ENCODE data around the gene KCNAB1. TPM values are rescaled to one million over a fixed set of nuclear protein-coding genes. Genes with fewer than 3 reads are reported as not detected.

Gene KCNAB1
- total and polyA plus RNA-seq, 2 donors (not counting 1 experiment from before 2014, with no cell fraction given), result 0.03 to 0.33 TPM

DNA sequence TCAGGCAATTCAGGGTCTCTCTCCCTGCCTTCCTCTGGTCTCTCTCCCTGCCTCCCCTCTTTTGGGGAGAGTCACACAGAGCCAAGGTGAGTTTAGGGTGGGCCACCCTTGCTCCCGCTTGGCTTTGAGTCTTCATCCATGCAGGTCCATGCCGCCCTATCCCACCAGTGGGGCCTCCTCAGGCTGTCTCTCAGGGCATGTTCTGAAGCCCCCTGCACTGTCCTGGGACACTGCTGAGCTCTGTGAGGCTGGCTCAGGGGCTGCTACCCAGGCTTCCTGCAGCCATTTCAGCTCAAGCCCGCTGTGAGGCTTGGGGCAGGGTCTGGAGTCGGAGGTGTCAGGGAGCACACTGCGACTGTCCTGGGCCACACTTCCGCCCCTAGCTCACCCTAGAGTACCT lies 231.4 kb downstream of the KCNAB1 start:
- no peaks in the 10 kb centered on the region for H3K27me3 ChIP-seq (ENCODE audit: control insufficient read depth, insufficient read depth, low read length)
- H2AFZ ChIP-seq (ENCODE audit: low read length), result no peak overlapping the region
- H3K9me3 ChIP-seq (ENCODE audit: control insufficient read depth, insufficient read depth, low read depth, low read length), result no peaks in the 10 kb centered on the region
- no peaks in the 10 kb centered on the region for H3K4me1 ChIP-seq (ENCODE audit: control insufficient read depth, extremely low read depth, insufficient read depth, low read length)
- H3K79me2 ChIP-seq (ENCODE audit: control insufficient read depth, insufficient read depth, low read length), result no peaks in the 10 kb centered on the region
- no peak overlapping the region for H3K27ac ChIP-seq (ENCODE audit: insufficient read depth, low read length)
- H3K36me3 ChIP-seq (ENCODE audit: control insufficient read depth, insufficient read depth, low read length), result no peaks in the 10 kb centered on the region
- no peak overlapping the region for H3K9ac ChIP-seq (ENCODE audit: insufficient read depth, low read length)
- H3K4me3 ChIP-seq (replicated peaks in 1 of 4; ENCODE audit: control extremely low read depth in 1 of 4, insufficient read depth in 1 of 4, low read depth in 3 of 4, low read length in 4 of 4), result no peak overlapping the region
- H4K20me1 ChIP-seq (ENCODE audit: control insufficient read depth, extremely low read depth, insufficient read depth, low read length), result no peaks in the 10 kb centered on the region
- DNase-seq (ENCODE audit: low read depth in 2 of 2), result no peak
- H3K4me2 ChIP-seq (ENCODE audit: extremely low read depth, insufficient read depth, low read length), result no peak overlapping the region
- TF ChIP-seq EZH2 (IDR thresholded peaks at IDR 0.05; ENCODE audit: low read length, missing control alignments), result no peak
- no peak for TF ChIP-seq CTCF (conservative IDR thresholded peaks at IDR 0.05 in 1 of 2, IDR thresholded peaks at IDR 0.05 in 1 of 2; ENCODE audit: low read depth in 1 of 2, low read length in 2 of 2)

- Histone ChIP-seq H3K4me2 (ENCODE audit: extremely low read depth, insufficient read depth, low read length) (no peak overlapping the region), H3K36me3 (ENCODE audit: control insufficient read depth, insufficient read depth, low read length) (no peaks in the 10 kb centered on the region), H3K4me3 (replicated peaks in 1 of 4; ENCODE audit: control extremely low read depth in 1 of 4, insufficient read depth in 1 of 4, low read depth in 3 of 4, low read length in 4 of 4) (no peak overlapping the region), H3K9ac (ENCODE audit: insufficient read depth, low read length) (no peak overlapping the region), H3K79me2 (ENCODE audit: control insufficient read depth, insufficient read depth, low read length) (no peaks in the 10 kb centered on the region), H3K27me3 (ENCODE audit: control insufficient read depth, insufficient read depth, low read length) (no peaks in the 10 kb centered on the region), H4K20me1 (ENCODE audit: control insufficient read depth, extremely low read depth, insufficient read depth, low read length) (no peaks in the 10 kb centered on the region), H2AFZ (ENCODE audit: low read length) (no peak overlapping the region), H3K9me3 (ENCODE audit: control insufficient read depth, insufficient read depth, low read depth, low read length) (no peaks in the 10 kb centered on the region), H3K4me1 (ENCODE audit: control insufficient read depth, extremely low read depth, insufficient read depth, low read length) (no peaks in the 10 kb centered on the region), H3K27ac (ENCODE audit: insufficient read depth, low read length) (no peak overlapping the region)
- no peak for DNase-seq (ENCODE audit: low read depth in 2 of 2)
- TF ChIP-seq CTCF (conservative IDR thresholded peaks at IDR 0.05 in 1 of 2, IDR thresholded peaks at IDR 0.05 in 1 of 2; ENCODE audit: low read depth in 1 of 2, low read length in 2 of 2) (no peak), EZH2 (IDR thresholded peaks at IDR 0.05; ENCODE audit: low read length, missing control alignments) (no peak)
These were observed 232.3 kb downstream of the KCNAB1 start for GRCh38 chr3:156352728-156353127.

DNA sequence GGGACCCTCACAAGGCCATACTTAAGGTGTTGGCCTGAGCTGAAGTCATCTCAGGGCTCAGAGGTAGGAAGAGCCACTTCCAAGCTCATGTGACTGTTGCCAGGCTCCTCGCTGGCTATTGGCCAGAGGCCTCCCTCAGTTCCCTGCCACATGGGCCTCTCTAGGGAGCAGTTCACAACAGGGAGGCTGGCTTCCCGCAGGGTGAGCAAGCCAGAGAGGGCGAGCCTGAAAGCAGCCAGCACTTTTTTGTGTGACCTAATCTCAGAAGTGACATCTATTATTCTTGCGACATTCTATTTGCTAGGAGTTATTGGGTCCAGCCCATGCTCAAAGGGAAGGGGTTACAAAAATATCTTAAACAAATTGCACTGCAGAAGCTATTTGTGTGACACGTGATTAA lies 233.2 kb downstream of the KCNAB1 start:
- no peak for DNase-seq (ENCODE audit: low read depth in 2 of 2)
- TF ChIP-seq CTCF (conservative IDR thresholded peaks at IDR 0.05 in 1 of 2, IDR thresholded peaks at IDR 0.05 in 1 of 2; ENCODE audit: low read depth in 1 of 2, low read length in 2 of 2) (no peak), EZH2 (IDR thresholded peaks at IDR 0.05; ENCODE audit: low read length, missing control alignments) (no peak)

More for the DNA sequence above, 233.2 kb downstream of the KCNAB1 start:
- H3K27ac ChIP-seq (ENCODE audit: insufficient read depth, low read length), result no peak overlapping the region
- no peak overlapping the region for H3K4me2 ChIP-seq (ENCODE audit: extremely low read depth, insufficient read depth, low read length)
- no peaks in the 10 kb centered on the region for H3K4me1 ChIP-seq (ENCODE audit: control insufficient read depth, extremely low read depth, insufficient read depth, low read length)
- H3K9me3 ChIP-seq (ENCODE audit: control insufficient read depth, insufficient read depth, low read depth, low read length), result no peaks in the 10 kb centered on the region
- no peaks in the 10 kb centered on the region for H3K36me3 ChIP-seq (ENCODE audit: control insufficient read depth, insufficient read depth, low read length)
- H4K20me1 ChIP-seq (ENCODE audit: control insufficient read depth, extremely low read depth, insufficient read depth, low read length), result no peaks in the 10 kb centered on the region
- no peak overlapping the region for H3K9ac ChIP-seq (ENCODE audit: insufficient read depth, low read length)
- no peak overlapping the region for H3K4me3 ChIP-seq (replicated peaks in 1 of 4; ENCODE audit: control extremely low read depth in 1 of 4, insufficient read depth in 1 of 4, low read depth in 3 of 4, low read length in 4 of 4)
- H3K79me2 ChIP-seq (ENCODE audit: control insufficient read depth, insufficient read depth, low read length), result no peaks in the 10 kb centered on the region
- H2AFZ ChIP-seq (ENCODE audit: low read length), result no peak overlapping the region
- H3K27me3 ChIP-seq (ENCODE audit: control insufficient read depth, insufficient read depth, low read length), result no peaks in the 10 kb centered on the region

All from fibroblast of lung (primary cell).